ENCODE measurements around the gene PEAK1.
A peak's percentile ranks its signal among the peaks of the same experiment; 100 is the strongest.
"Not testable (repeated sequence)": the region's sequence is repeated elsewhere in the genome, so short reads cannot be mapped to it uniquely, and the experiment has no call there.

Gene PEAK1

GRCh38 chr15:77411619-77411976 is 8.3 kb downstream of the PEAK1 start:
- DNase-seq (ENCODE audit: low read depth): no peak
- TF ChIP-seq CTCF (conservative IDR thresholded peaks at IDR 0.05; ENCODE audit: low read depth, low read length): no peak

GRCh38 chr15:77410701-77411618 is 8.9 kb downstream of the PEAK1 start:
- no peak overlapping the region for H3K4me3 ChIP-seq (ENCODE audit: low read depth, low read length)
- DNase-seq (ENCODE audit: low read depth): no peak
- no peak for TF ChIP-seq CTCF (conservative IDR thresholded peaks at IDR 0.05; ENCODE audit: low read depth, low read length)

More at GRCh38 chr15:77411619-77411976, 8.3 kb downstream of the PEAK1 start:
- H3K4me3 ChIP-seq (ENCODE audit: low read depth, low read length): no peak overlapping the region

- not testable (repeated sequence) for H3K4me3 ChIP-seq (ENCODE audit: low read depth, low read length); DNase-seq (ENCODE audit: low read depth)
Observed at GRCh38 chr15:77410157-77410500, 9.8 kb downstream of the PEAK1 start.

GRCh38 chr15:77409259-77410156 is 10.4 kb downstream of the PEAK1 start:
- DNase-seq (ENCODE audit: low read depth): peak; percentile 53
- TF ChIP-seq CTCF (conservative IDR thresholded peaks at IDR 0.05; ENCODE audit: low read depth, low read length): no peak
- no peak overlapping the region for H3K4me3 ChIP-seq (ENCODE audit: low read depth, low read length)

GRCh38 chr15:77406846-77407245 is 13.1 kb downstream of the PEAK1 start:
- H3K4me3 ChIP-seq (ENCODE audit: low read depth, low read length): no peak overlapping the region
- TF ChIP-seq CTCF (conservative IDR thresholded peaks at IDR 0.05; ENCODE audit: low read depth, low read length): no peak
- DNase-seq (ENCODE audit: low read depth): no peak

- not testable (repeated sequence) for DNase-seq (ENCODE audit: low read depth)
Observed at GRCh38 chr15:77406173-77406759, 13.6 kb downstream of the PEAK1 start.

GRCh38 chr15:77402740-77403379 is 17.0 kb downstream of the PEAK1 start:
- H3K4me3 ChIP-seq (ENCODE audit: low read depth, low read length): no peak overlapping the region
- peak; percentile 80 for DNase-seq (ENCODE audit: low read depth)
- no peak for TF ChIP-seq CTCF (conservative IDR thresholded peaks at IDR 0.05; ENCODE audit: low read depth, low read length)

More at GRCh38 chr15:77406173-77406759, 13.6 kb downstream of the PEAK1 start:
- H3K4me3 ChIP-seq (ENCODE audit: low read depth, low read length): not testable (repeated sequence)
